Mucosa of rectum (tissue), 2 donors: ENCODE results near the gene HEXA.

Experiments
- H3K27ac ChIP-seq, 2 donors: one replicate each; pipeline ENCODE4 v1.7.0; 2013; ENCODE audit warnings: inconsistent platforms in 2 of 2, low read depth in 2 of 2, low read length in 2 of 2
- H3K27me3 ChIP-seq, 2 donors: one replicate each; pipeline ENCODE4 v1.7.0; 2013; ENCODE audit warnings: low read length in 2 of 2; ENCODE audit not compliant: control insufficient read depth in 2 of 2, insufficient read depth in 2 of 2
- H3K36me3 ChIP-seq, 2 donors: one replicate each; pipeline ENCODE4 v1.7.0; 2013; ENCODE audit warnings: low read length in 2 of 2; ENCODE audit not compliant: control insufficient read depth in 2 of 2, insufficient read depth in 2 of 2
- H3K4me1 ChIP-seq, 2 donors: one replicate each; pipeline ENCODE4 v1.7.0; 2013; ENCODE audit warnings: low read length in 2 of 2, mild to moderate bottlenecking in 1 of 2; ENCODE audit not compliant: control insufficient read depth in 2 of 2, insufficient read depth in 2 of 2
- H3K4me3 ChIP-seq, 2 donors: one replicate each; pipeline ENCODE4 v1.7.0; 2013; ENCODE audit warnings: low read length in 2 of 2
- H3K9ac ChIP-seq, 2 donors: one replicate each; pipeline ENCODE4 v1.7.0; 2013; ENCODE audit warnings: low read length in 2 of 2, low read depth in 1 of 2, mild to moderate bottlenecking in 1 of 2
- H3K9me3 ChIP-seq, 2 donors: one replicate each; pipeline ENCODE4 v1.7.0; 2013; ENCODE audit warnings: low read length in 2 of 2; ENCODE audit not compliant: control insufficient read depth in 2 of 2
- donor health status: healthy.
- donor health status: Normal muscosa, but diverticular disease.

Gene HEXA

DNA sequence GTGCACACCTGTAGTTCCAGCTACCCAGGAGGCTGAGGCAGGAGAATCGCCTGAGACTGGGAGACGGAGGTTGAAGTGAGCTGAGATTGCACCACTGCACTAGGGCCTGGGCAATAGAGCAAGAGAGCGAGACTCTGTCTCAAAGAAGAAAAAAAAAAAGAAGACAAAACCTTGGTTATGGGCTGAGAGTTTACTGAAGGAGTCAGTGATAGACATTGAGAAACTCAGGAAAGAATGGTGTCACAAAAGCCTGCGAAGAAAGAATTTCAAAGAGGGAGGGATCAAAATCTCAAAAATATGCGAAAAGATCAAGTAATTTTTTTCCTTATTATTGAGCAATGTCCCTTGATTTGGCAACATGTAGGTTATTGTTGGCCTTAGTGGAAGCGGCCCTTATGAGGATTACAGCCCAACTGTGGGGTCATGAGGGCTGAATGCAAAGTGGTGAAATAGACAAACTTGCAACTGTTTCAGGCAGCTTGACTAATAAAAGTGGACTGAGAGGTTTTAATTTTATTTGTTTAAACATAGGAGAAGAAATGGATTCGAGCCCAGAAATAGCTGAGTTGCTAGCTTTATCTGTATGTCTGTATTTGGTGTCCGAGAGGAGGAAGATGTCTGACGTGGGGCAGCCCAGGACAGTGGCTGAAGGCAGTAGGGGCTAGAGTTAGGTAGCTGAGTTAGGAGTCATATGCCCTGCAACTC, 37.0 kb downstream of the HEXA start:
- no peaks in the 10 kb centered on the region for H3K27me3 ChIP-seq
- H3K9ac ChIP-seq, result no peak overlapping the region
- no peaks in the 10 kb centered on the region for H3K9me3 ChIP-seq
- peaks cover 4 to 11% of the 10 kb centered on the region in 2 donors for H3K36me3 ChIP-seq
- no peak overlapping the region for H3K4me3 ChIP-seq
- no peaks in the 10 kb centered on the region for H3K4me1 ChIP-seq
- peak overlapping the region; percentile 9 to 57 for H3K27ac ChIP-seq

DNA sequence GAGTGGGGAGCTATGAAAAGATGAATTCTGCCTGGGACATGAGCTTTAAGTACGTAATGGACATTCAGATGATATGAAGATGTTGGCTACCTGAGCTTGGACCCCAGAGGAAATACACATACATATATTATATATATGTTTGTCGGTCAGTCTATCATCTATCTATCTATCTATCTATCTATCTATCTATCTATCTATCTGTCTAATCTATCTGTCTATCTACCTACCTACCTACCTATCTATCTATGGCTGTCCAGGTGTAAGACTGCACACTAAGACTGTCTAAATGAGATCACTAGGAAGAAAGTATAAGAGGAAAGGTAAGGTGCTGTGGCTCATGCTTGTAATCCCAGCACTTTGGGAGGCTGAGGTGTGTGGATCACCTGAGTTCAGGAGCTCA, 37.7 kb downstream of the HEXA start:
- Histone ChIP-seq H3K9me3 (no peaks in the 10 kb centered on the region), H3K36me3 (peaks cover 3 to 6% of the 10 kb centered on the region in 2 donors), H3K27ac (peak overlapping the region in 1 of 2 donors; percentile 9), H3K4me3 (no peak overlapping the region), H3K4me1 (no peaks in the 10 kb centered on the region), H3K9ac (no peak overlapping the region), H3K27me3 (no peaks in the 10 kb centered on the region)

DNA sequence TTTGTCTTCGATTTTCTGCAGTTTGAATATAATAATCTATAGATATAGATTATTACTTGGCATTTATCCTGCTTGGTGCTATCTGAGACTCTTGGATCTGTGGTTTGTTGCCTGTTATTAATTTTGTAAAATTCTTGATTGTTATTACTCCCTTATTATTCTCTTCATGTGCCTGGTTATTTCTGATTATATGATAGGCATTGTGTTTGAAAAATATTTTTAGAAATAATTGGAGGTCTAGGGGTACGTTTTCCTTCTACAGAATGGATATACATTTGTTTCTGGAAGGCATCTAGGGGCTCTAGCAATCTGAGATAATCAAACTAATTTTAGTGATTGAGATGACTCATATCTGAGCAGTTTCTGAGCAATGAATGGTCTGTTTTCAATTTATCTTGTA, 41.0 kb downstream of the HEXA start:
- no peaks in the 10 kb centered on the region for H3K4me1 ChIP-seq

DNA sequence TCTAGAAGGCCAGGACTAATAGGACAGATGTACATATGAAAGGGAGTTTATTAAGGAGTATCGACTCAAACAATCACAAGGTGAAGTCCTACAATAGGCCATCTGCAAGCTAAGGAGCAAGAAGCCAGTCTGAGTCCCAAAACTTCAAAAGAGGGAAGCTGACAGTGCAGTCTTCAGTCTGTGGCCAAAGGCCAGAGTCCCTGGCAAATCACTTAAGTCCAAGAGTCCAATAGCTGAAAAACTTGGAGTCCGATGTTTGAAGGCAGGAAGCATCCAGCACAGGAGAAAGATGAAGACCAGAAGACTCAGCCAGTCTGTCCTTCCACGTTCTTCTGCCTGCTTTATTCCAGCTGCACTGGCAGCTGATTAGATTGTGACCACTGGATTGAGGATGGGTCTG, 44.8 kb downstream of the HEXA start:
- Histone ChIP-seq H3K9ac (no peak overlapping the region), H3K27ac (no peak overlapping the region), H3K36me3 (peaks cover 0 to 2% of the 10 kb centered on the region in 2 donors), H3K4me3 (no peak overlapping the region), H3K9me3 (no peaks in the 10 kb centered on the region), H3K4me1 (no peaks in the 10 kb centered on the region), H3K27me3 (no peaks in the 10 kb centered on the region)

More for the DNA sequence above, 41.0 kb downstream of the HEXA start:
- Histone ChIP-seq H3K36me3 (peaks cover 0 to 3% of the 10 kb centered on the region in 2 donors), H3K9ac (no peak overlapping the region), H3K27ac (no peak overlapping the region), H3K27me3 (no peaks in the 10 kb centered on the region), H3K9me3 (no peaks in the 10 kb centered on the region), H3K4me3 (no peak overlapping the region)

DNA sequence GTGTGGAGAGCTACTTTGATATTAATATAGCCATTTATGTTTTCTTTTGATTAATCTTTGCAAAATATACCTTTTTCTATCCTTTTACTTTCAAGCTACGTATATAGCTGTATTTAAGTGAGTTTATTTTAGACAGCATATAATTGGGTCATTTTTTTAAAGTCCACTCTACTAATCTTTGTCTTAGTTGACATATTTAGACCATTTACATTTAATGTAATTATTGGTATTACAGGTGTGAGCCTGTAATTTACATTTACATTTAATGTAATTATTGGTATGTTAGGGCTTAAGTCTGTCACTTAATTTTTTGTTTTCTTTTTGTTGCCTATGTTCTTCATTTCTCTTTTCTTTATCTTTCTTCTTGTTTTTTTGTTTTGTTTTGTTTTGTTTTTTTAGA, 52.1 kb downstream of the HEXA start:
- Histone ChIP-seq H3K4me1 (peaks cover 6% of the 10 kb centered on the region in 2 donors), H3K4me3 (no peak overlapping the region), H3K27ac (no peak overlapping the region), H3K9me3 (no peaks in the 10 kb centered on the region), H3K9ac (no peak overlapping the region), H3K27me3 (no peaks in the 10 kb centered on the region), H3K36me3 (peaks cover 0 to 2% of the 10 kb centered on the region in 2 donors)

DNA sequence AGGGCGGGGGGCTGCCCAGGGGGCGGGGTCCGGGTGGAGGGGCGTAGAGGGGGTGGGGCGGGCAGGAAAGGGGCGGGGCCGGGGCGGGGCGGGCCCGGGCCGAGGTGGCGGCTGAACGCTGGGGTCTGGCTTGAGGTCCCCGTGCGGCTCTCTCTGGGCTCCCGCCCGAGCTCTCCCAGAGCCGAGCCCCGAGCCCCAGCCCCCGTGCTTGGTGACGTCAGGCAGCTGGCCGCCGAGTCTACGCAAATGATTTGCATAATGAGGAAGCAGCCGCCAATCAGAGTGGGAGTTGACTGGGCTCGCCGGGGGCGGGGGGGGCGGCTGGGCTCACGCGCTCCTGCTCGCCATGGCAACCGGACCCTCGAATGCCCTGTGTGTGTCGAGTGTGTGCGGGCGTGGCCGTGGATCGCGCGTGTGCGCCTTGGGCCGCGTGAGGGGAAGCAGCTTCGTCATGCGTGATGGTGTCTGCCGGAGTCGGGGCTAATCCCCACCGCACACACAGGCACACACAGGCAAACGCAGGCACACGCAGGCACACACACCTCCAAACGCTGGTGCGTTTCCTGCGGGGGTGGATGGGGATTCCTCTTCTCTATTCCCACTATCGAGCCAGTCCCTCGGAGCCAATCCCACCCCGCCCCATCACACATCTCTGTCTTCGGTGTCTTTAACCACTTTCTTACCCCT, 55.7 kb downstream of the HEXA start, which contains the start of gene CELF6:
Gene CELF6 (minus strand): TSS at position 173 of the 687 bp plus-strand sequence. CDS start 283 bp downstream, outside the sequence.
- peak within 1 kb of the TSS in 1 of 2 donors; percentile 32 for H3K9ac ChIP-seq
- peak within 1 kb of the TSS; percentile 52 to 69 for H3K4me3 ChIP-seq

DNA sequence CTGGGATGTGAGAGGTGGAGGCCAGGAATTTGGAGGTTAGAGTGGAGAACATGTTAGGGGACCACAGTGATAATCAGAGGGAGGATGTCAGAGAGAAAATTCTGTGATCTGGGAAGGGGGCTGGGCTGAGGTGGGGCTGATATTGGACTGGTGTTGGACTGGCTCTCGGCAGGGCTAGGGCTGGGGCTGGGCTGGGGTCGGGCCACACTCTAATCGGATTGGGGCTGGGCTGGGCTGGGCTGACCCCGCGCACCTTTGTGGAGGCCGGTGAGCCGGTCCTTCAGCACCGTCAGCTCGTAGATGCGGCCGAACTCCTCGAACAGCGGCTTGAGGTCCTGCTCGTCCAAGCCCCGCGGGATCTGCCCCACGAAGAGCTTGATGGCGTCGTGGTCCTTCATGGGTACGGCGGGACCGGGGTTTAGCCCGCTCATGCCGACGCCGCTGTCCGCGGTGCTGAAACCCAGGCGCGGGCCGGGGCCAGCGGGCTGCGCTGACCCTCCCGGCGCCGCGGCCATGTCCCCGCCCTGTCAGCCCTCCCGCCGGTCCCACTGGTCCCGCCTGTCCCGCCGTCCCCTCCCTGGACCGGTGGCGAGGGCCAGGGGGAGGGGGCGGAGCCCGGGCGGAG, 56.3 kb downstream of the HEXA start:
- H3K9me3 ChIP-seq, result no peaks in the 10 kb centered on the region
- no peak overlapping the region for H3K27ac ChIP-seq
- H3K4me3 ChIP-seq, result no peak overlapping the region
- H3K9ac ChIP-seq, result no peak overlapping the region
- no peaks in the 10 kb centered on the region for H3K27me3 ChIP-seq
- no peaks in the 10 kb centered on the region for H3K36me3 ChIP-seq
- peaks cover 6% of the 10 kb centered on the region in 2 donors for H3K4me1 ChIP-seq

More for the DNA sequence above, 55.7 kb downstream of the HEXA start, which contains the start of gene CELF6:
- no peaks in the 10 kb centered on the region for H3K27me3 ChIP-seq
- no peak within 1 kb of the TSS for H3K27ac ChIP-seq
- no peaks in the 10 kb centered on the region for H3K9me3 ChIP-seq
- no peaks in the 10 kb centered on the region for H3K36me3 ChIP-seq
- H3K4me1 ChIP-seq, result peaks cover 6% of the 10 kb centered on the region in 2 donors

DNA sequence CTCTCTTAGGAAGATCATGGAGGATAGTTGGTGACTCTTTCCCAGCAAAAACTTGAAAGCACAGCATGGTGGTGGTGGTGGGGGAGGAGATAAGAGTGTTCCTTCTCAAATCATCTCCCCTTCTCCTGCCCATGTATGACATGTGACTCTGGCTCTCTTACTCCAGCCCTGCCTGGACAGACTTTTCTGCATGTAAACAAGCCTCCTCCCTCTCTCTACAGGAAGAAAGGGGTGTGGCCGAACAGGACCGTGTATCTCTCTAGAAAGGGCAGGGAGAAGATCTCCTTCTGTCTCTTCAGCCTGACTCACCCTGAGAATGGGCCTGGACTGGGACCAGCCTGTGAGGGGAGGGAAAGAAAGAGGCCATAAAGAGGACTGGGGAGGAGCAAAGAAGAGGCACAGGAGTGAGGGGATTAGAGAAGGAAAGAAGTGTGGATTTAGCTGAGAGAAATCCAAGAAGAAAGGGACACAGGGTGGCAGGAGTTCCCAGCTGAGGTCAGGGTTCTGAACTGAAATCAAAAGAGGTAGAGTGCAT, 57.3 kb downstream of the HEXA start:
- H3K27me3 ChIP-seq, result no peaks in the 10 kb centered on the region
- no peak overlapping the region for H3K27ac ChIP-seq
- H3K36me3 ChIP-seq, result no peaks in the 10 kb centered on the region
- H3K9me3 ChIP-seq, result no peaks in the 10 kb centered on the region
- no peak overlapping the region for H3K4me3 ChIP-seq
- peaks cover 6% of the 10 kb centered on the region in 2 donors for H3K4me1 ChIP-seq
- no peak overlapping the region for H3K9ac ChIP-seq

DNA sequence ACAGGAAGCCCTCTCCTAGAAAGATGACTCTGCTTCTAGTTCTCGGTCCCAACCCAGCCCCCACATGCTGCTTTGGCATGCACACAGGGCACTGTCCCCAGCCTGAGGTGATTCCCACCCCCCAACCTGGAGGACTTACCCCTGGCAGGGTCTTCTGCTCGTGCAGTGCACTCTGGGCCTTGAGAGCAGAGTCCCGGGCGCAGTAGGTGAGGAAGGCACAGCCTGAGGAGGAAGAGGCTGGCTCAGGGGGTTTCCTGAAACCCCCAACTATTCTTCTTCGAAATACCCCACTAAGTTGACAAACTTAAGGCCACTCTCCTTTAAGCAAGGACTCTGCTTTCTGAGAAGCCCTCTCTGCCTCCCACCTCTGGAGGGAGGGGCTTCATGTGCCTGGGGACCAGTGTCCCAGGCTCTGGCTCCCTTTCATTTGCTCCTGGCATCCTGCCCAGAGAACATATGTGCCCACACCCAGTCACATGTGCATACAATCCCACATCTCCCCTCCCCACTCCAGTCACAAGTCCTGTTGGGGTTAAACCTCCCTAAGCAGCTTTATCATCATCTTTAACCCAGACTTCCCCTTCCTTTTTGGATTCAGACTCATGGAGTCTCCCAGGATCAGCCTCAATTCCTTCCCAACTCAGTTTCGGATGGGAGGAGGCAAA, 60.0 kb downstream of the HEXA start:
- H3K27me3 ChIP-seq, result no peaks in the 10 kb centered on the region
- peaks cover 6% of the 10 kb centered on the region in 2 donors for H3K4me1 ChIP-seq
- no peak overlapping the region for H3K27ac ChIP-seq

More for the DNA sequence above, 60.0 kb downstream of the HEXA start:
- Histone ChIP-seq H3K36me3 (no peaks in the 10 kb centered on the region), H3K9me3 (no peaks in the 10 kb centered on the region), H3K9ac (no peak overlapping the region), H3K4me3 (no peak overlapping the region)
